Erythroblast (primary cell): ENCODE results near the gene TMEM198.

Experiments
- GATA1 ChIP-seq: IDR thresholded peaks from 2 replicates; pipeline ENCODE4 v1.6.1; 2011; ENCODE audit warnings: low read depth, mild to moderate bottlenecking, control low read depth, low read length, moderate library complexity
- POLR2A ChIP-seq: IDR thresholded peaks from 2 replicates; pipeline ENCODE4 v1.6.1; 2011; ENCODE audit warnings: mild to moderate bottlenecking, low read length

DNA sequence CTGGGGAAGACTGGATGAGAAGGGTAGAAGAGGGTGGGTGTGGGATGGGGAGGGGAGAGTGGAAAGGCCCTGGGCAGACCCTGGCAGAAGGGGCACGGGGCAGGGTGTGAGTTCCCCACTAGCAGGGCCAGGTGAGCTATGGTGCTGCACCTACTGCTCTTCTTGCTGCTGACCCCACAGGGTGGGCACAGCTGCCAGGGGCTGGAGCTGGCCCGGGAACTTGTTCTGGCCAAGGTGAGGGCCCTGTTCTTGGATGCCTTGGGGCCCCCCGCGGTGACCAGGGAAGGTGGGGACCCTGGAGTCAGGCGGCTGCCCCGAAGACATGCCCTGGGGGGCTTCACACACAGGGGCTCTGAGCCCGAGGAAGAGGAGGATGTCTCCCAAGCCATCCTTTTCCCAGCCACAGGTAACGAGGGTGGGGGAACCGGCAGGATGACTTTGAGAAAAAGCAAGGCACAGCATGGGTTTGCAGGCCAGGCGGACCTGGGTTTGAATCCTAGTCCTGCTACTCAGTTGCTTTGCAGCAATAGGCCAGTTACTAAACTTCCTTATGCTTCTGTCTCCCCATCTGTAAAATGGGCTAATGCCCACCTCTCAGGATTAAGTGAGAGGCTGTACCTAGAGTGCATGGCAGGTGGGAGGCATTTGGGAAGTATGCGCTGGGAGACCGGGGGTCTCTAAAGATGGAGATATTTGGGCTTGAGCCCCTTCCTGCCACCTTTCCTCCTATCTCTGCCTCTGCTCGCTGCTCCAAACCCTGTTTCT is 28.6 kb downstream of the TMEM198 start, which contains the start of gene INHA:
- TF ChIP-seq POLR2A (no peak), GATA1 (no peak)
